Calu3 (cell line): ENCODE data around the gene LRMDA. TPM values are rescaled to one million over a fixed set of nuclear protein-coding genes. Genes with fewer than 3 reads are reported as not detected.

Experiments
- BruUV-seq: library from RNA; stranded (reverse); fragments of 400-500 nt; replicated peaks from 2 replicates; lab custom pipeline; 2021; lab: Mats Ljungman, UMichigan
- CTCF ChIA-PET: fragments of 300-600 bp; sonication (Branson Sonifier 250); formaldehyde crosslinking; loops from one replicate; lab custom pipeline; 2022; ENCODE audit warnings: antibody characterized with exemption; lab: Charles Lee
- DNase-seq: peaks from one replicate; pipeline ENCODE4 v3.0.0; 2022
- H3K27ac Mint-ChIP-seq: one replicate; pipeline ENCODE4 v1.8.0; 2022; ENCODE audit warnings: mixed read lengths; ENCODE audit not compliant: unreplicated experiment
- H3K27me3 Mint-ChIP-seq: one replicate; pipeline ENCODE4 v1.8.0; 2022; ENCODE audit warnings: mixed read lengths; ENCODE audit not compliant: unreplicated experiment
- H3K36me3 Mint-ChIP-seq: one replicate; pipeline ENCODE4 v1.8.0; 2022; ENCODE audit warnings: mild to moderate bottlenecking, moderate library complexity, mixed read lengths; ENCODE audit not compliant: insufficient read depth, unreplicated experiment
- H3K4me1 Mint-ChIP-seq: one replicate; pipeline ENCODE4 v1.8.0; 2022; ENCODE audit warnings: mild to moderate bottlenecking, low read depth, mixed read lengths; ENCODE audit not compliant: unreplicated experiment
- H3K4me3 Mint-ChIP-seq: one replicate; pipeline ENCODE4 v1.8.0; 2022; ENCODE audit warnings: mild to moderate bottlenecking, low read depth, moderate library complexity, mixed read lengths; ENCODE audit not compliant: unreplicated experiment
- H3K9me3 Mint-ChIP-seq: one replicate; pipeline ENCODE4 v1.8.0; 2022; ENCODE audit warnings: low read depth, mixed read lengths; ENCODE audit not compliant: unreplicated experiment
- intact Hi-C: fragments of 100-400 bp; cut with micrococcal nuclease; formaldehyde crosslinking; loops from one replicate; pipeline ENCODE4 v1.10.0; 2022; ENCODE audit not compliant: unreplicated experiment
- total RNA-seq: library from RNA; stranded (reverse); gene quantifications from 2 replicates; pipeline ENCODE4 v1.2.3, GENCODE V29; 2022
- TF ChIP-seq, protein P1 (sequence below): fragments of 200-600 bp; IDR thresholded peaks from one replicate; pipeline ENCODE4 v1.8.0; 2022; ENCODE audit warnings: antibody characterized with exemption; ENCODE audit not compliant: unreplicated experiment

Gene LRMDA
- total RNA-seq, 1 experiment from 2014 or later = 7.6 TPM

DNA sequence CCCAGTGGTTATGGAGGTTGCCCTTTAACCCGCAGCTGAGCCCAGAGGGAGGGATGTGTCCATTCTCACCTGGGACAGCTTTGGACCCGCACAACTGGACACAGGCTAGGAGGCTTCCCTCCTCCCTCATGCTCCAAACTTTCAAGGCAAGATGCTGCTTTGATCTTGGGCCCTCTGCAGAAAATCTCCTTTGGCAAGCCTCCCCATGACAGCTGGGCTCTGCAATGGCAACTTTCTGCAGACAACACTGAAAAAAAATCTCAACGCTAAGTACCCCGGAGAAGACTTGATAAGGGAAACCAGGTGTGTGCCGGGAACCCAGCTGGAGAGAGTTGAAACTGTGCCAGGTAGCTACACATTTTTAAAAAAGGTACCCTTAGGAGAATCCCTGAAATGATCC, 610.1 kb downstream of the LRMDA start:
- Mint-ChIP-seq H3K27me3 (peaks cover 27% of the 10 kb centered on the region), H3K9me3 (no peaks in the 10 kb centered on the region), H3K4me1 (no peaks in the 10 kb centered on the region), H3K4me3 (no peak overlapping the region), H3K27ac (no peak overlapping the region), H3K36me3 (no peaks in the 10 kb centered on the region)
- BruUV-seq = no TSS peak
- no peak for DNase-seq
- TF ChIP-seq, protein P1, sequence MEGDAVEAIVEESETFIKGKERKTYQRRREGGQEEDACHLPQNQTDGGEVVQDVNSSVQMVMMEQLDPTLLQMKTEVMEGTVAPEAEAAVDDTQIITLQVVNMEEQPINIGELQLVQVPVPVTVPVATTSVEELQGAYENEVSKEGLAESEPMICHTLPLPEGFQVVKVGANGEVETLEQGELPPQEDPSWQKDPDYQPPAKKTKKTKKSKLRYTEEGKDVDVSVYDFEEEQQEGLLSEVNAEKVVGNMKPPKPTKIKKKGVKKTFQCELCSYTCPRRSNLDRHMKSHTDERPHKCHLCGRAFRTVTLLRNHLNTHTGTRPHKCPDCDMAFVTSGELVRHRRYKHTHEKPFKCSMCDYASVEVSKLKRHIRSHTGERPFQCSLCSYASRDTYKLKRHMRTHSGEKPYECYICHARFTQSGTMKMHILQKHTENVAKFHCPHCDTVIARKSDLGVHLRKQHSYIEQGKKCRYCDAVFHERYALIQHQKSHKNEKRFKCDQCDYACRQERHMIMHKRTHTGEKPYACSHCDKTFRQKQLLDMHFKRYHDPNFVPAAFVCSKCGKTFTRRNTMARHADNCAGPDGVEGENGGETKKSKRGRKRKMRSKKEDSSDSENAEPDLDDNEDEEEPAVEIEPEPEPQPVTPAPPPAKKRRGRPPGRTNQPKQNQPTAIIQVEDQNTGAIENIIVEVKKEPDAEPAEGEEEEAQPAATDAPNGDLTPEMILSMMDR = no peak
- intact Hi-C loops = no loop called here
- CTCF ChIA-PET = no interaction called here

DNA sequence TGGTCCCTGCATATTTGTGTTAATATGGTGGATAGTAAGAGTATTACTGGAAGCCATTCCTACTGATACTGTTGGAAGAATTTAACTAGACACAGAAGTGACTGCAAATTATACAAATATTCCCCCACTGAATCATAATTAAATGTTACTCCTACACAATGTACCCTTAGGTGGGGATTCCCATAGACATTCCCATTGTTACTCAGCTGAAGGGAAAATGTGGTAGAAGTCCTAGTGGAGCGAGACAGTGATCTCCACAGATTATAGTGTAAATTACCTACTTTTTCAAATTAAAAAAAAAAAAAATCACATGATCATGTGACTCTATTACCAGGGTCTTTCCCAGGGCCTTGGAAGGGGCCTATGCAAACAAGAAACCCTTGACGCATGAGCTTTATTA, 611.8 kb downstream of the LRMDA start:
- H3K4me1 Mint-ChIP-seq = no peaks in the 10 kb centered on the region
- no TSS peak for BruUV-seq
- no peaks in the 10 kb centered on the region for H3K9me3 Mint-ChIP-seq
- CTCF ChIA-PET = interaction anchor here (0.9 kb wide), 1 partner anchor 12 kb away, joined by 3 read pairs; no protein-coding TSS in a partner anchor
- TF ChIP-seq, protein P1 = no peak
- no peak overlapping the region for H3K27ac Mint-ChIP-seq
- DNase-seq = no peak
- peaks cover 27% of the 10 kb centered on the region for H3K27me3 Mint-ChIP-seq
- intact Hi-C loops = no loop called here
- no peak overlapping the region for H3K4me3 Mint-ChIP-seq
- no peaks in the 10 kb centered on the region for H3K36me3 Mint-ChIP-seq

DNA sequence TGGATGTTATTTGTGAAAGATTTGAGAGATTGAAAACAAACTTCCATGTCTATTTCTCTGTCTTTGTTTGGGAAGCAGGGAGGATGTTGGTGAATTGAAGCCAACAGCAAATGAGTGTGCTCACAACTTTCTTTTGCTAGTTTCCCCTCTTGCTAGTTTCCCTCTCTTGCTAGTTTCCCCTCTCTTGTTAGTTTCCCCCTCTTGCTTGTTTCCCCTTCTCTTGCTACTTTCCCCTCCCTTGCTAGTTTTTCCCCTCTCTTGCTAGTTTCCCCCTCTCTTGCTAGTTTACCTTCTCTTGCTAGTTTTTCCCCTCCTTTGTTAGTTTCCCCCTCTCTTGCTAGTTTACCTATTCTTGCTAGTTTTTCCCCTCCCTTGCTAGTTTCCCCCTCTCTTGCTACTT, 613.3 kb downstream of the LRMDA start:
- no peak for DNase-seq
- Mint-ChIP-seq H3K9me3 (no peaks in the 10 kb centered on the region), H3K4me3 (no peak overlapping the region), H3K27me3 (peaks cover 27% of the 10 kb centered on the region), H3K27ac (no peak overlapping the region), H3K36me3 (no peaks in the 10 kb centered on the region), H3K4me1 (no peaks in the 10 kb centered on the region)
- intact Hi-C loops = no loop called here
- BruUV-seq = no TSS peak
- CTCF ChIA-PET = no interaction called here
- TF ChIP-seq, protein P1 = no peak

DNA sequence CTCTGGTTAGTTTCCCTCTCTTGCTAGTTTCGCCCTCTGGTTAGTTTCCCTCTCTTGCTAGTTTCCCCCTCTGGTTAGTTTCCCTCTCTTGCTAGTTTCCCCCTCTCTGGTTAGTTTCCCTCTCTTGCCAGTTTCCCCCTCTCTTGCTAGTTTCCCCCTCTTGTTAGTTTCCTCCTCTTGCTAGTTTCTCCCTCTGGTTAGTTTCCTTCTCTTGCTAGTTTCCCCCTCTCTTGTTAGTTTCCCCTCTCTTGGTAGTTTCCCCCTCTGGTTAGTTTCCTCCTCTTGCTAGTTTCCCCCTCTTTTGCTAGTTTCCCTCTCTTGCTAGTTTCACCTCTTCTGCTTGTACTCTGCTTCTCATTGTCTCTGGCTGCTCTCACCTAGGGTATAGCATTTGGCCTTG, 613.8 kb downstream of the LRMDA start:
- no peak for DNase-seq
- Mint-ChIP-seq H3K27me3 (peaks cover 27% of the 10 kb centered on the region), H3K4me1 (no peaks in the 10 kb centered on the region), H3K36me3 (no peaks in the 10 kb centered on the region), H3K27ac (no peak overlapping the region), H3K9me3 (no peaks in the 10 kb centered on the region), H3K4me3 (no peak overlapping the region)
- TF ChIP-seq, protein P1 = no peak
- intact Hi-C loops = no loop called here
- CTCF ChIA-PET = no interaction called here
- no TSS peak for BruUV-seq
